Neuronal stem cell (in vitro differentiated cells): ENCODE data around the gene APOL3.
"Not testable (repeated sequence)": the region's sequence is repeated elsewhere in the genome, so short reads cannot be mapped to it uniquely, and the experiment has no call there.

Experiments
- DNase-seq: peaks from one replicate; pipeline ENCODE4 v3.0.0-alpha.2; 2013; ENCODE audit warnings: low spot score
- H2AFZ ChIP-seq: one replicate; pipeline ENCODE4 v1.6.1; 2013; ENCODE audit warnings: mild to moderate bottlenecking, low read length, inconsistent platforms
- H2AK5ac ChIP-seq: 2 replicates; pipeline ENCODE4 v1.6.1; 2013; ENCODE audit warnings: low read depth, mild to moderate bottlenecking, inconsistent platforms, low read length, moderate library complexity, mixed read lengths
- H2BK120ac ChIP-seq: 2 replicates; pipeline ENCODE4 v1.6.1; 2013; ENCODE audit warnings: low read depth, mild to moderate bottlenecking, inconsistent platforms, low read length, moderate library complexity, mixed read lengths
- H2BK12ac ChIP-seq: one replicate; pipeline ENCODE4 v1.6.1; 2013; ENCODE audit warnings: low read length, inconsistent platforms
- H2BK15ac ChIP-seq: 2 replicates; pipeline ENCODE4 v1.6.1; 2013; ENCODE audit warnings: mild to moderate bottlenecking, low read length, inconsistent platforms, mixed read lengths
- H2BK5ac ChIP-seq: one replicate; pipeline ENCODE4 v1.6.1; 2013; ENCODE audit warnings: inconsistent platforms, mild to moderate bottlenecking, low read length, moderate library complexity
- H3K14ac ChIP-seq: one replicate; pipeline ENCODE4 v1.6.1; 2013; ENCODE audit warnings: low read length, inconsistent platforms
- H3K18ac ChIP-seq: 2 replicates; pipeline ENCODE4 v1.6.1; 2013; ENCODE audit warnings: low read length, inconsistent platforms
- H3K23ac ChIP-seq: 2 replicates; pipeline ENCODE4 v1.6.1; 2013; ENCODE audit warnings: low read depth, mild to moderate bottlenecking, mixed read lengths, low read length, inconsistent platforms; ENCODE audit not compliant: poor library complexity
- H3K27ac ChIP-seq: replicated peaks from 3 replicates; pipeline ENCODE4 v1.5.1; 2013; ENCODE audit warnings: low read length, inconsistent platforms
- H3K27me3 ChIP-seq, 3 experiments: 2 replicates each; pipeline ENCODE4 v1.6.1; 2013; ENCODE audit warnings: low read length in 3 of 3, mild to moderate bottlenecking in 2 of 3, inconsistent platforms in 1 of 3, low read depth in 1 of 3, mixed read lengths in 1 of 3, moderate library complexity in 1 of 3; ENCODE audit not compliant: control insufficient read depth in 3 of 3, insufficient read depth in 3 of 3
- H3K36me3 ChIP-seq, 2 donors: replicated peaks in 1 of 2; 2 replicates each; pipeline ENCODE4 v1.6.1; 2013; ENCODE audit warnings: low read length in 2 of 2; ENCODE audit not compliant: control insufficient read depth in 2 of 2, insufficient read depth in 2 of 2
- H3K4ac ChIP-seq: 2 replicates; pipeline ENCODE4 v1.6.1; 2013; ENCODE audit warnings: inconsistent platforms, mild to moderate bottlenecking, low read length, moderate library complexity
- H3K4me1 ChIP-seq, 2 donors: 1 replicate in 1 of 2; 2 replicates in 1 of 2; pipeline ENCODE4 v1.6.1; 2013; ENCODE audit warnings: low read length in 2 of 2, low read depth in 1 of 2; ENCODE audit not compliant: control insufficient read depth in 2 of 2, insufficient read depth in 1 of 2
- H3K4me2 ChIP-seq: one replicate; pipeline ENCODE4 v1.6.1; 2013; ENCODE audit warnings: mild to moderate bottlenecking, low read length, inconsistent platforms; ENCODE audit not compliant: insufficient read depth, poor library complexity, severe bottlenecking
- H3K4me3 ChIP-seq, 2 donors: 2 replicates each; pipeline ENCODE4 v1.5.1; 2013; ENCODE audit warnings: low read length in 2 of 2, mild to moderate bottlenecking in 2 of 2, inconsistent platforms in 1 of 2, moderate library complexity in 1 of 2
- H3K79me1 ChIP-seq: one replicate; pipeline ENCODE4 v1.6.1; 2013; ENCODE audit warnings: low read depth, mild to moderate bottlenecking, inconsistent platforms, low read length, moderate library complexity
- H3K9ac ChIP-seq: one replicate; pipeline ENCODE4 v1.6.1; 2013; ENCODE audit warnings: mild to moderate bottlenecking, low read depth, low read length, inconsistent platforms; ENCODE audit not compliant: poor library complexity
- H3K9me3 ChIP-seq, 2 donors: replicated peaks in 1 of 2; 2 replicates each; pipeline versions ENCODE3 to v1.6.1; 2013; ENCODE audit warnings: low read length in 2 of 2, mild to moderate bottlenecking in 2 of 2, inconsistent platforms in 1 of 2, low read depth in 1 of 2, mixed read lengths in 1 of 2, moderate library complexity in 1 of 2; ENCODE audit not compliant: control insufficient read depth in 2 of 2, insufficient read depth in 1 of 2
- H4K8ac ChIP-seq: one replicate; pipeline ENCODE4 v1.6.1; 2013; ENCODE audit warnings: low read depth, mild to moderate bottlenecking, inconsistent platforms, low read length, moderate library complexity
- H4K91ac ChIP-seq: one replicate; pipeline ENCODE4 v1.6.1; 2013; ENCODE audit warnings: low read length, low read depth, mild to moderate bottlenecking, inconsistent platforms; ENCODE audit not compliant: poor library complexity
- WGBS, 2 donors: extraction: QIAGEN DNeasy Blood & Tissue Kit; methylation state at CpG; one replicate each; pipeline ENCODE4 v1.1.7; 2013; ENCODE audit warnings: missing lambda C conversion rate in 2 of 2, mixed read lengths in 1 of 2; ENCODE audit not compliant: insufficient read length in 2 of 2, insufficient replicate concordance in 1 of 2; ENCODE audit errors: extremely low coverage in 2 of 2; 5-methylcytosine and 5-hydroxymethylcytosine counted together

APOL3 gene

DNA sequence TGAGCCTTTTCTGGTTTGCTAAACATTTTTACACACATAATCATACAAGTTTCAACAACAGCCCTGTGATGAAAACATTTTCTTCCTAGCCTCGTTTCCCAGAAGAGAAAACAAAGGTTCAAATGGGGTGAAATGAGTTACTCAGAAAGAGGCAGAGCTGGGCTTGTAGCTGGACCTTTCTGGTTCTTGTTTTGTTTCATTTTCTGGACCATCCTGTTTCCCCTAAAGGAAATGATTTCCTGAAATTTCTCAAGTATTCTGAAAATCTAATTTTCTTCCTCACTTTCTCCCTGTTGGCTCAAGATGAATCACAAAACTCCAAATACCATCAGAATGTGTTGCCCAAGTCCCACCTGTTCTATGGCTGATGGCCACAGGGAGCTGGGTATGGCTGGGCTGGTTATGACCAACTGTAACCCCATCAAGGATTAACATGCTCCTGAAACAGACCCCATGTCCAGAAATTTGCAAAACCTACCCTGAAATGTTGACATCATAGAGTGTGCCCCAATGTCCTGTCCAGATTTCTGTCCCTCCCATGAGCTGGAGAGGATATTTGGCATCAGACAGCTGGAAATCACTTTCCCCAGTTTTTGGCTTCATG is 47.7 kb upstream of the APOL3 start:
- H2BK15ac ChIP-seq = no peak overlapping the region
- peaks cover 0 to 4% of the 10 kb centered on the region in 2 donors for H3K4me1 ChIP-seq
- H3K14ac ChIP-seq = no peak overlapping the region
- H3K18ac ChIP-seq = no peak overlapping the region
- no peak overlapping the region for H2BK120ac ChIP-seq
- H2AFZ ChIP-seq = no peak overlapping the region
- DNase-seq = no peak
- no peak overlapping the region for H3K23ac ChIP-seq
- H2AK5ac ChIP-seq = no peak overlapping the region
- H2BK12ac ChIP-seq = no peak overlapping the region
- no peak overlapping the region for H3K4me3 ChIP-seq
- no peak overlapping the region for H3K27ac ChIP-seq
- no CpG with 5 or more reads among the region's 1 CpG for WGBS, 2 donors
- no peak overlapping the region for H3K4ac ChIP-seq
- H4K8ac ChIP-seq = no peak overlapping the region
- no peak overlapping the region for H3K9ac ChIP-seq
- H3K79me1 ChIP-seq = no peaks in the 10 kb centered on the region
- H4K91ac ChIP-seq = no peak overlapping the region
- no peak overlapping the region for H2BK5ac ChIP-seq
- no peaks in the 10 kb centered on the region for H3K36me3 ChIP-seq
- H3K27me3 ChIP-seq = no peaks in the 10 kb centered on the region
- H3K4me2 ChIP-seq = no peak overlapping the region
- H3K9me3 ChIP-seq = peaks cover 0 to 4% of the 10 kb centered on the region in 2 donors

DNA sequence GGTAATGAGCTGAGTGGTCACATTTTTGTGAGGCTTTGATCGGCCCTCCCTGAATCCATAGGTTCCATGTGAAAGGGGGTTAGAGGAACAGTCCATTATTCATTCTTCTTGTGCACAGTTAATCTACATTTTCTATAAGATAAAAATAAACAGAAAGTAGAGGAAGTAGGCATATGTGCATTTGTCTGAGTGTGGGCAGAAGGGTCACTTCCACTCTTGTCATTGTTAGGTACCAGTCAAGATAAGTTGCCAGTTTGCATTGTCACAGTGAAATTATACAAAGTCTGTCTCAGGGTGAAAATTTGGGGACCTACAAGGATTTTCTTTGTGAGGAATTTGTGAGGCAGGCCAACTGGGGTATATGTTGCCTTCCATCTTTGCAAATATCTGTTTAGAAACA is 45.7 kb upstream of the APOL3 start:
- H2AFZ ChIP-seq = peak overlapping the region; percentile 66
- no peak overlapping the region for H3K4ac ChIP-seq
- H3K4me2 ChIP-seq = no peak overlapping the region
- WGBS, 2 donors = no CpG with 5 or more reads among the region's 1 CpG
- H3K27ac ChIP-seq = no peak overlapping the region
- no peak overlapping the region for H2AK5ac ChIP-seq
- DNase-seq = no peak
- H2BK120ac ChIP-seq = no peak overlapping the region
- no peaks in the 10 kb centered on the region for H3K79me1 ChIP-seq
- H3K18ac ChIP-seq = no peak overlapping the region
- H3K4me3 ChIP-seq = no peak overlapping the region
- no peak overlapping the region for H2BK15ac ChIP-seq
- H3K4me1 ChIP-seq = peaks cover 5 to 6% of the 10 kb centered on the region in 2 donors
- H3K23ac ChIP-seq = no peak overlapping the region
- no peaks in the 10 kb centered on the region for H3K27me3 ChIP-seq
- no peak overlapping the region for H4K91ac ChIP-seq
- H3K9me3 ChIP-seq = no peaks in the 10 kb centered on the region
- no peak overlapping the region for H2BK12ac ChIP-seq
- H3K14ac ChIP-seq = no peak overlapping the region
- no peak overlapping the region for H3K9ac ChIP-seq
- H3K36me3 ChIP-seq = no peaks in the 10 kb centered on the region
- no peak overlapping the region for H4K8ac ChIP-seq
- H2BK5ac ChIP-seq = no peak overlapping the region

DNA sequence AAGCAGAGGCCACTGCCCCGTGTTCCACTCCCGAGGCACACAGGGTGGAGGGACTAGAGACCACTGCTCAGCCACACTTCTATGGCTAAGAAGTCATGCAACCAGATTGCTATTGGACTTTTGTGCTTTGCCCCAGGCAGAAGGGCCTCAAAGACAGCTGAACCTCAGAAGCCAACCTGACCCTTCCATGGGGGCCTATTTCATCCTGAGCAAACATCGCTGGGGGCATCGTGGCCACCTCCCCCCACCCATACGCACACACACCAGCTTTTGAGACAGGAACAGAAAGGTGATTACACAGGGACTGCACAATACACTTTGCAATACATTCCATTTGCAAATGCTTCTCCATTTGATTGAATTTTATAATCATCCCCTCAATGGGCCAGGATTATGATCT is 45.0 kb upstream of the APOL3 start:
- H2AK5ac ChIP-seq, H3K79me1 ChIP-seq, H4K91ac ChIP-seq, H3K9ac ChIP-seq, H3K27ac ChIP-seq, H3K27me3 ChIP-seq, H2BK15ac ChIP-seq, H3K9me3 ChIP-seq, H4K8ac ChIP-seq, DNase-seq, H3K23ac ChIP-seq, H3K4ac ChIP-seq, H2BK12ac ChIP-seq, H3K36me3 ChIP-seq, H3K4me1 ChIP-seq, H2BK120ac ChIP-seq, H2AFZ ChIP-seq, H3K4me3 ChIP-seq, H2BK5ac ChIP-seq, H3K18ac ChIP-seq, H3K4me2 ChIP-seq, H3K14ac ChIP-seq: not testable (repeated sequence)
- no CpG with 5 or more reads among the region's 5 CpGs for WGBS, 2 donors

DNA sequence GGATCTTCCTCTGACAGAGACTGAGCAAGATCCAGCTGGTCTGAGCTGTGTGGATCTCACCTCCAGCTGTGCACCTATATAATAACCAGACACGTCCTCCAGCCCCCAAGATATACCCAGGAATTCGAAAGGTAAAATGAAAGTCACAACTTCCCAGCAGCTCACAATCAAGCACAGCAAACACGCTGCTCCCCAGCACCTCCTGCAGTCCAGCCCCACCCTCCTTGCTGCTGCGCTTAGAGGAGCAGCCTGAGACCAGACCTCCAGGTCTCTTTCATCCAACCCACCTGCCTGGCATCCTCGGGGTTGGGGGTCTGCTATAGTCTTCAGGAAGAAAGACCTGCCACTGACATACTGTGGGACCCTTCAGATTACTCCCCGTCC is 44.1 kb upstream of the APOL3 start:
- peaks cover 6 to 7% of the 10 kb centered on the region in 2 donors for H3K4me1 ChIP-seq
- no peak overlapping the region for H2BK15ac ChIP-seq
- H2AK5ac ChIP-seq = no peak overlapping the region
- H3K18ac ChIP-seq = no peak overlapping the region
- H3K14ac ChIP-seq = no peak overlapping the region
- H2BK5ac ChIP-seq = no peak overlapping the region
- no peak overlapping the region for H3K4me3 ChIP-seq
- H3K27ac ChIP-seq = no peak overlapping the region
- no peak overlapping the region for H3K9ac ChIP-seq
- H3K9me3 ChIP-seq = no peaks in the 10 kb centered on the region
- H2BK12ac ChIP-seq = no peak overlapping the region
- H3K27me3 ChIP-seq = no peaks in the 10 kb centered on the region
- no peak for DNase-seq
- H2BK120ac ChIP-seq = no peak overlapping the region
- H3K79me1 ChIP-seq = no peaks in the 10 kb centered on the region
- no peak overlapping the region for H3K4ac ChIP-seq
- no peak overlapping the region for H3K23ac ChIP-seq
- H4K91ac ChIP-seq = no peak overlapping the region
- no peaks in the 10 kb centered on the region for H3K36me3 ChIP-seq
- H3K4me2 ChIP-seq = no peak overlapping the region
- no peak overlapping the region for H4K8ac ChIP-seq
- no peak overlapping the region for H2AFZ ChIP-seq
- WGBS, 2 donors = no CpG with 5 or more reads among the region's 6 CpGs
